Epithelial cell of proximal tubule (primary cell): ENCODE measurements around the gene IFIH1. TPM values are rescaled to one million over a fixed set of nuclear protein-coding genes. Genes with fewer than 3 reads are reported as not detected.

ENCODE experiments used
- DNase-seq: peaks from one replicate; pipeline ENCODE4 v3.0.0-alpha.2; 2011; ENCODE audit warnings: low read depth
- H3K4me3 ChIP-seq: 2 replicates; pipeline ENCODE4 v1.5.1; 2011; ENCODE audit warnings: low read depth, mild to moderate bottlenecking, low read length
- CTCF ChIP-seq: conservative IDR thresholded peaks from 2 replicates; pipeline ENCODE4 v1.5.1; 2012; ENCODE audit warnings: low read depth, mild to moderate bottlenecking, low read length
- total RNA-seq: library from RNA; depleted of rRNA; stranded (reverse); fragments of >200 nt; gene quantifications from 2 replicates; pipeline ENCODE4 v1.2.3, GENCODE V29; 2015

The IFIH1 gene
- 4.8 and 8.4 TPM in 2 replicates for total RNA-seq

- DNase-seq, result peak; percentile 68
- peak; percentile 47 for TF ChIP-seq CTCF
- peak within 1 kb of the TSS; percentile 87 for H3K4me3 ChIP-seq
Measured at GRCh38 chr2:162318328-162319180, at the start of gene IFIH1. IFIH1 (minus strand) TSS chr2:162318684; CDS start chr2:162318307, 377 bp downstream.

- H3K4me3 ChIP-seq, result no peak overlapping the region
- TF ChIP-seq CTCF, result no peak
- no peak for DNase-seq
Measured at GRCh38 chr2:162365392-162365791, 46.9 kb upstream of the IFIH1 start.

DNA sequence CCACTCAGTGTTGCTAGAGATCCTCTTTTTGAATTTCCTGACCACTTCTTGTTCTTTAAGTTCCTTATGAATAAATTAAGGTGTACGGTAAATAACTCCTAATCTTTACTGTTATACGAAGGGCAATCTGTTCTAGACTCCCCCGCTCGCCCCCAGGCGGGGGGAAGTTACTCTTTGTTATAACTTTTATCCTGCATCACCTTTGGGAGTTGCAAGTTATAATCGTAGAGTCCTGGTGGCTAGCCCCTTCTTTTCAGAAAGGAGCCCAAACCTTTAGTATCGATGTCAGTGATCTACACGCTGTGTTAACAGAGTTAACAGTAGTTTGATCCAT is 26.1 kb upstream of the IFIH1 start:
- peak overlapping the region; percentile 76 for H3K4me3 ChIP-seq
- peak; percentile 10 for TF ChIP-seq CTCF
- DNase-seq, result no peak

DNA sequence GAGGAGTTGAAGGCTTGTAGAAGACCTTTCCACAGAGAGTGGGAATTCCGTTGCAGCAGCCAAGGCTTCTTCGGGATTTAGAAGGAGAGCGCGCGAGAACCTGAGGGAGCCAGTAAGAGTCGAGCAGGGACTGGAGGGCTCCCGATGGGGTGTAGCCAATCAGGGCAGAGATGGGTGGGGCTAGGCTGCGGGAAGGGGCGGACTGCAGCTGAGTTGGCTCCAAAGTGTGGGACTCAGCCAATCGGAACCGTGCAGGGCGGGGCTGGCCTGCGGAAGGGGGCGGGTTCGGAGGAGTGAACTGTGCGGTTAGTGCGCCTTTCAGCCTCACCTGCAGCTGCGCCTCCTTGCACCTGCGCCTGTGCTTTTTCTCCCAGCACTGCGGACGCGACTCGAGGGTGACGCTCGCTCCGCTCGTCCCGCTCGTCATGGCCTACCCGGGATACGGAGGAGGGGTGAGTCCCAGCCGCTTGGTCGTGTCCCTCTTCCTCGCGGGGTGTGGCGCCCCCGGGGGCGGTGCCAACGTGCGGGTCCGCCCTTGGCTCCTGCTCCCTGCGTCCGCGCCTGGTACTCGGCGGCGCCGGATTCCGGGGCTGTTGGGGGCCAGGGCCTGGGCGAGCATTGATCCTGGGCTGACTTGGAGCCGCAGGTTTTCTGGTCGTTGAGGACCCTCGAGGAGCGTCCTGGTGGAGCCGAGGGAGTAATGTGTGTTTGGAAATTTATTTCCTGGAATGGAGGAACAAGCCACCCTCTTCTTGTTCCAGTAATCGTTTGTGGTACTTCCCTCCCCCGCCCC is 25.5 kb upstream of the IFIH1 start, which contains the start of gene GCA:
TSS of gene GCA (plus strand) at position 309 of the 793 bp plus-strand sequence. CDS start at position 426, 117 bp downstream.
- TF ChIP-seq CTCF, result no peak
- peak within 1 kb of the TSS; percentile 76 for H3K4me3 ChIP-seq
- peak; percentile 83 for DNase-seq

GRCh38 chr2:162343492-162343823 is 25.0 kb upstream of the IFIH1 start:
- peak overlapping the region; percentile 76 for H3K4me3 ChIP-seq
- TF ChIP-seq CTCF, result no peak
- DNase-seq, result no peak

- DNase-seq, result no peak
- no peak overlapping the region for H3K4me3 ChIP-seq
- no peak for TF ChIP-seq CTCF
Measured at GRCh38 chr2:162342841-162343240, 24.4 kb upstream of the IFIH1 start.
